ENCODE results near the gene CDKAL1.

Gene CDKAL1

GRCh38 chr6:21110684-21111083 is 576.4 kb downstream of the CDKAL1 start:
- DNase-seq (ENCODE audit: low spot score), result no peak
- TF ChIP-seq CTCF (IDR thresholded peaks at IDR 0.05; ENCODE audit: extremely low read depth, insufficient read depth, missing control alignments), result no peak
- in situ Hi-C loops (cut with MboI; ENCODE audit: low pct_unique_long_range_greater_than_20kb, low sequenced_read_pairs, unreplicated experiment), result no loop called here

GRCh38 chr6:21111093-21111725 is 577.0 kb downstream of the CDKAL1 start:
- TF ChIP-seq CTCF (IDR thresholded peaks at IDR 0.05; ENCODE audit: extremely low read depth, insufficient read depth, missing control alignments), result no peak
- DNase-seq (ENCODE audit: low spot score), result no peak

GRCh38 chr6:21115111-21115510 is 580.9 kb downstream of the CDKAL1 start:
- TF ChIP-seq CTCF (IDR thresholded peaks at IDR 0.05; ENCODE audit: extremely low read depth, insufficient read depth, missing control alignments), result no peak
- no peak for DNase-seq (ENCODE audit: low spot score)
- in situ Hi-C loops (cut with MboI; ENCODE audit: low pct_unique_long_range_greater_than_20kb, low sequenced_read_pairs, unreplicated experiment), result no loop called here

More at GRCh38 chr6:21111093-21111725, 577.0 kb downstream of the CDKAL1 start:
- in situ Hi-C loops (cut with MboI; ENCODE audit: low pct_unique_long_range_greater_than_20kb, low sequenced_read_pairs, unreplicated experiment), result no loop called here

- no peak for DNase-seq (ENCODE audit: low spot score)
- in situ Hi-C loops (cut with MboI; ENCODE audit: low pct_unique_long_range_greater_than_20kb, low sequenced_read_pairs, unreplicated experiment), result no loop called here
- no peak for TF ChIP-seq CTCF (IDR thresholded peaks at IDR 0.05; ENCODE audit: extremely low read depth, insufficient read depth, missing control alignments)
Measured at GRCh38 chr6:21116736-21117135, 582.5 kb downstream of the CDKAL1 start.

- no peak for TF ChIP-seq CTCF (IDR thresholded peaks at IDR 0.05; ENCODE audit: extremely low read depth, insufficient read depth, missing control alignments)
- no peak for DNase-seq (ENCODE audit: low spot score)
- in situ Hi-C loops (cut with MboI; ENCODE audit: low pct_unique_long_range_greater_than_20kb, low sequenced_read_pairs, unreplicated experiment), result no loop called here
Measured at GRCh38 chr6:21118216-21118780, 584.0 kb downstream of the CDKAL1 start.

- DNase-seq (ENCODE audit: low spot score), result no peak
- in situ Hi-C loops (cut with MboI; ENCODE audit: low pct_unique_long_range_greater_than_20kb, low sequenced_read_pairs, unreplicated experiment), result no loop called here
- TF ChIP-seq CTCF (IDR thresholded peaks at IDR 0.05; ENCODE audit: extremely low read depth, insufficient read depth, missing control alignments), result no peak
Measured at GRCh38 chr6:21121636-21122136, 587.4 kb downstream of the CDKAL1 start.
